ENCODE measurements around the gene WDR76. TPM values are rescaled to one million over a fixed set of nuclear protein-coding genes. Genes with fewer than 3 reads are reported as not detected.
"Not testable (repeated sequence)": the region's sequence is repeated elsewhere in the genome, so short reads cannot be mapped to it uniquely, and the experiment has no call there.

WDR76 gene
- total RNA-seq: 1 to 10 TPM; 3.9 to 6.2 TPM
- long read RNA-seq, donor 1, partial matches to known transcripts: 0 of 4 reads
- long read RNA-seq, donor 1, other reads (novel, unspliced or antisense): 0 of 4 reads
- long read RNA-seq, donor 2, transcript WDR76-201 (13 exons, 3,978 nt): major isoform, 5 of 11 reads
- long read RNA-seq, donor 2, partial matches to known transcripts: 2 of 11 reads
- long read RNA-seq, donor 2, other reads (novel, unspliced or antisense): 3 of 11 reads

DNA sequence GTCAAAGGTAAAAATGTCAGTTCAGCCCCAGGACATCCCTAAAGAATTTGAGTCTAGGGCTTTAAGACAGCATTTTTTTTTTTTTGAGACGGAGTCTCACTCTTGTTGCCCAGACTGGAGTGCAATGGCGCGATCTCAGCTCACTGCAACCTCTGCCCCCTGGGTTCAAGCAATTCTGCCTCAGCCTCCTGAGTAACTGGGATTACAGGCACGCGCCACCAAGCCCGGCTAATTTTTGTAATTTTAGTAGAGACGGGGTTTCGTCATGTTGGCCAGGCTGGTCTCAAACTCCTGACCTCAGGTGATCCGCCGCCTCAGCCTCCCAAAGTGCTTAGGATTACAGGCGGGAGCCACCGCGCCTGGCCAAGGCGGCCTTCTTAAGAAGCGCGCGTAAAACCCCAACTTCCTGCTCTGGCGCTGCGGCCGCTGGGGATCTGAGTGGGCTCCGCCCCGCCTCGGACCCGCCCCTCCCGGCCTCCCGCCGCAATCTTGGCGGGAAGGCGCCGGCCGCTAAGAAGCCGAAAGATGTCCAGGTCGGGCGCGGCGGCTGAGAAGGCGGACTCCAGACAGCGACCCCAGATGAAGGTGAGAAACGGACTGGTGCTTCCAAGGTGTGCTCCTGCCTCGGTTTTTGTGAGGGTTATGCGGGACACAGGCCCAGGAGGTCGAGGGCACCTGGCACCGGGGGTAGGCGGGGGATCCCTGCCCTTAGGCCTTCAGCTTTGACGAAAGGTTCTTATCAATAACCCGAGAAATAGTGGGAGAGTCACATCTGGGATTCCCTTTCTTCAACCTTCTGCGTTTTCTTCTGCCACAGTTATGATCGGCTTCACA is at the start of gene WDR76:
WDR76 (plus strand) TSS at position 495 of the 834 bp plus-strand sequence; CDS start at position 526, 31 bp downstream.
- intact Hi-C loops (cut with DNase I): no loop called here
- peak; percentile 95 for DNase-seq (ENCODE audit: low spot score)

GRCh38 chr15:43777267-43777914 is 49.4 kb upstream of the WDR76 start:
- intact Hi-C loops (cut with DNase I): no loop called here

DNA sequence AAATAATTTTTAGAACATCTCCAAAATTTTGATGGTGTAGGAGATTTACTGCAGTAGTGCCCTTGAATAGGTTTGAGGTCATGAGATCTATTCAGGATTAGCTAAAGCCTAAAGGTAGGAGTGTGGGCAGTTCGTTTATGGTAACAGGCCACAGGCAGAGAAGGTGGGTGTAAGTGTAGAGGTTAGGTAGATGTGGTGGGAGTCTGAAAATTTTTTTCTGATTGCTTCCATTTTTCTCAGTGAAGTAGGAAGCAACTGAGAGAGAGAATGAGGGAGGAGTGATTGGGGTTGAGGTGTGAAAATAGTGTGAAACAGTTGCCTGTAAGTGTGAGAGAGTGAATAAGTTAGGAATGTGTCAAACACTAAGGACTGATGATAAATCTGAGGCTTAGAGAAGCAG is 47.8 kb upstream of the WDR76 start:
- no peak for DNase-seq (ENCODE audit: low spot score)
- intact Hi-C loops (cut with DNase I): no loop called here

More at GRCh38 chr15:43777267-43777914, 49.4 kb upstream of the WDR76 start:
- peak; percentile 93 for DNase-seq (ENCODE audit: low spot score)

GRCh38 chr15:43789409-43789808 is 37.4 kb upstream of the WDR76 start:
- no peak for DNase-seq (ENCODE audit: low spot score)
- intact Hi-C loops (cut with DNase I): no loop called here

DNA sequence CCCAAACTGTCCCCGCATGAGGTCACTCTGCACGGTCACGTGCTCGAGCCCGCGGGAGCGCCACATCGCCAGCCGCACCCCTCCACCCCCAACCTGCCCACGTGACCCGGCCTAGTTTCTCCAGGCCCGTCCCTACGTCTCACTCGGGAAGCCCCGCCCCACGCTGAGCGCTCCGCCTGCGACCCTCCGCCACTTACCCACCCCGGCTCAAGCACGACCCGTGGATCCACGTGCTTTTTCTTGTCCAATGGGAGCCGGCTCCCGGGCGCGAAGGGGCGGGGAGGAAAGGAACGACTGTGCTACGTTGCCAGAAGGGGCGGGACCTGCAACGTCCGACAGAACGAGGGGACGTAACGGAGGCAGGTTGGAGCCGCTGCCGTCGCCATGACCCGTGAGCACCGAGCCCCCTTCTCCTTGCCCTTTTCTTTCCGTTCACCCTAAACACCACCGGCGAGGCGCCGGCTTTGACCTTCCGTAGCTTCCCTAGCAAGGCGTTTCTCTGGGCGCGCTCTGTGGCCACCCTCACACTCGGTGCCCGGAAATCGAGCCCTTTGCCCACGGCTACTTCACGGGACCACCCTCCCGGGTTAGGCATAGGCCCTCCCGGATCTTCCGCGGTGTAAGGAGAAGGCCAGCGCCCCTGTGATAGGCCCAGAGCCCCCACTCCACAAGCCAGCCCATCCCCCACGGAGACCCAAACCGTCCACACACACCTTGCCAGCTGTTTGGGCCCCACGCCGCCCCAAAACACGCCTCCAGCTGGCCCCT is 34.6 kb upstream of the WDR76 start, which contains the start of gene SERF2:
SERF2 (plus strand) TSS at position 328 of the 768 bp plus-strand sequence; CDS start at position 385, 57 bp downstream.
- intact Hi-C loops (cut with DNase I): no loop called here
- DNase-seq (ENCODE audit: low spot score): peak; percentile 100

DNA sequence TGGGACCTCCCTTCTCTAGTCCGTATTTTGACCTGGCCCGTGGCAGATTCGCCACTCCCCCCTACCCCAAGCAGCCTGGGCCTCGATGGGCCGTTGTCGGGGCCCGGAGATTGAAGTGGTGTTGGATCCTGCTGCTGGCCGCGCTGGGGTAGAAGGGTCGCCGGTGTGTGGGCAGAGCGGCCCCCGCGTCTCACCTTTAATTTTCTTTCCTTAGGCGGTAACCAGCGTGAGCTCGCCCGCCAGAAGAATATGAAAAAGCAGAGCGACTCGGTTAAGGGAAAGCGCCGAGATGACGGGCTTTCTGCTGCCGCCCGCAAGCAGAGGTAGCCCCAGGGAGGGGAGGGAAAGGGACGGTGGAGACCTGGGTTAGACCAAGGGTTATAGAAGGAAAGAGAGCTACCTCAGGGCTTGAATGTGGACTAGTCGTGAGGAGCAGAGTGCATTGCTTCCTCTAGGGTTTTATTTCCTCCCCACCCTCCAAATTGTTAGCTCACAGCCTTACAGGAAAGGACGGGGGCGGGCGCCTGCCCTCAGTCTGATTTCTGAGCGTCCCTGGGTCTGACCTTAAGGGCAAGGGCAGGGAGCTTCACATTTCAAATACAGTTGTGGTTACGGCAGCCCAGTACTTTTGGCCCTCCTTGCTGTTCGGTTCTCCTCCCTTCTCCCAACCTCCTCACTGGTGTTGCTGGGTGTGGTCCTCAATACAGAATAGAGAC is 33.9 kb upstream of the WDR76 start:
- DNase-seq (ENCODE audit: low spot score): peak; percentile 86
- intact Hi-C loops (cut with DNase I): no loop called here

DNA sequence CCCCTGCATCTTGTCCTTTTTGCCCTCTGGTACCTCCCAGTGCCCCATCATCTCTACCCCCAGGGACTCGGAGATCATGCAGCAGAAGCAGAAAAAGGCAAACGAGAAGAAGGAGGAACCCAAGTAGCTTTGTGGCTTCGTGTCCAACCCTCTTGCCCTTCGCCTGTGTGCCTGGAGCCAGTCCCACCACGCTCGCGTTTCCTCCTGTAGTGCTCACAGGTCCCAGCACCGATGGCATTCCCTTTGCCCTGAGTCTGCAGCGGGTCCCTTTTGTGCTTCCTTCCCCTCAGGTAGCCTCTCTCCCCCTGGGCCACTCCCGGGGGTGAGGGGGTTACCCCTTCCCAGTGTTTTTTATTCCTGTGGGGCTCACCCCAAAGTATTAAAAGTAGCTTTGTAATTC is 33.2 kb upstream of the WDR76 start:
- DNase-seq (ENCODE audit: low spot score): no peak
- intact Hi-C loops (cut with DNase I): no loop called here

- DNase-seq (ENCODE audit: low spot score): no peak
- intact Hi-C loops (cut with DNase I): no loop called here
Observed at GRCh38 chr15:43794269-43795037, 32.3 kb upstream of the WDR76 start.

DNA sequence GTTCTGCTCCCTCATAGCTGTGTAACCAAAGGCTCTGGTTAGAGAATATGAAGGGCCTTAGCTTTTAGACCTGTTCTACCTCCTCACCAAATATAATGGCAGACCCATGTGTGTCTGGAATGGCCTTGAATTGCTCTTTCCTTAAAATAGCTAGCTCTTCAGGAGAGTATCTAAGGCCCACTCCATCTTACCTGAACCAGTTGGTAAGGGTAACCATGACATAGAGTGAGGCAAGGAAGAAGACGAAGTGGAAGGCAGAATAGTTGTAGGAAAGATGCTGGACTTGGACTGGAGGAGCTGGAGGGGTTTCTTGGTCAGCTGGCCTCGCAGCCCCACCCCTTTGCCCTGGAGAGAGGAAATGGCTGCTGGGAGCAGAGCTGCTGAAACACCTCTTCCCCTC is 31.6 kb upstream of the WDR76 start:
- intact Hi-C loops (cut with DNase I): no loop called here
- no peak for DNase-seq (ENCODE audit: low spot score)

GRCh38 chr15:43795997-43796396 is 30.8 kb upstream of the WDR76 start:
- no peak for DNase-seq (ENCODE audit: low spot score)
- intact Hi-C loops (cut with DNase I): no loop called here

DNA sequence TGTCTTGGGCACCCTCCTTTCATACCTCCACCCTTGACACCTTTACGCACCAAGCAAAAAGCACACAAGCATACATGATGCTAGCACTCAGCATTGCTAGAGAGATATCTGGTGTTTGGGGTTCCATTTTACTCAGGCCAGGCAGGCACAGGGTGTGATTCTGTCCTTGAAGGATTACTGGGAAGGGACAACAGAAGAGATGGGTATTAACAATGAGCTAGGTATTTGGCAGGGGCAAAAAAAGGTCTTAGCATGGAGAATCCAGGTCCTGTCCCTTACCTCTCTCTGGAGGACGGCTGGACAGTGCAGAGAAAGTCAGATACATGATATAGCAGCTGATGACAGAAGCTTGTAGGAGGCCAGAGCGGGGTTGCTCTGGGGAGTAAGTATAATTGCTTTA is 30.2 kb upstream of the WDR76 start:
- no peak for DNase-seq (ENCODE audit: low spot score)
- intact Hi-C loops (cut with DNase I): no loop called here

DNA sequence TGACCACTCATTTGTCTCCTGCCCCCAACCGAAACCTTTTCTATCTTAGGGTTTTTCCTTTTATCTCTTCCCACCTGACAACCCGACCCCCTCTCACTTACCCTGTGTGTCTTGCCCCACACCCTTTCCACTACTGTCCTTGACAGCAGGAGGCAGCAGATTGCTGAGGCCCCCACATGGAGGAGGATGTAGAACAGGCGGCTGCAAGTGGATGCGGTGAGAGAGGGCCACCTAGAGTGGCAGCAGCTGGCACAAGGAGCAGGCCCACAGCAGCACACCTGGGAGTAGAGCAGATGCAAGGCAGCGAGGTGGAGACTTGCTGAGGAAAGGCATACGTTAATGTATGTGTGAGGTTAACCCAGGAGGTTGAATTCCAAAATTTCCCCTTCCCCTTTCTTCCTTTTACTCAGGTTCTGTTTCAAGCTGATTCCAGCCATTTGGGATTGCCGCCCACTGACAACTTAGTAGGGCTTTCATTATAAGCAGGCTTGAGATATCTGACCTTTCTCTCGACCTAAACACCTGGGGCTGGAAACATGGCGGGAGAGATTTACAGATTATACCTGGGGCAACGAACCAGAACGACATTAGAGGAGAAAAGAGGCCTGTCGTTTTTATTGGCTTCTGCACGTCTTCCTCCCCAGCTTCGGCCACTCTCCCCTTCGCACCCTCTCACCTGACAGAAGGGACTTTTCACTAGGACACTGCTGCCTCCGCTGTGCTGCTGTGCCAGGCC is 27.4 kb upstream of the WDR76 start:
- no peak for DNase-seq (ENCODE audit: low spot score)
- intact Hi-C loops (cut with DNase I): no loop called here

GRCh38 chr15:43799945-43800285 is 26.9 kb upstream of the WDR76 start, which contains the start of gene SERINC4:
TSS of gene SERINC4 (minus strand) at chr15:43800220. CDS start at chr15:43799986, 234 bp downstream.
- DNase-seq (ENCODE audit: low spot score): no peak
- intact Hi-C loops (cut with DNase I): no loop called here

DNA sequence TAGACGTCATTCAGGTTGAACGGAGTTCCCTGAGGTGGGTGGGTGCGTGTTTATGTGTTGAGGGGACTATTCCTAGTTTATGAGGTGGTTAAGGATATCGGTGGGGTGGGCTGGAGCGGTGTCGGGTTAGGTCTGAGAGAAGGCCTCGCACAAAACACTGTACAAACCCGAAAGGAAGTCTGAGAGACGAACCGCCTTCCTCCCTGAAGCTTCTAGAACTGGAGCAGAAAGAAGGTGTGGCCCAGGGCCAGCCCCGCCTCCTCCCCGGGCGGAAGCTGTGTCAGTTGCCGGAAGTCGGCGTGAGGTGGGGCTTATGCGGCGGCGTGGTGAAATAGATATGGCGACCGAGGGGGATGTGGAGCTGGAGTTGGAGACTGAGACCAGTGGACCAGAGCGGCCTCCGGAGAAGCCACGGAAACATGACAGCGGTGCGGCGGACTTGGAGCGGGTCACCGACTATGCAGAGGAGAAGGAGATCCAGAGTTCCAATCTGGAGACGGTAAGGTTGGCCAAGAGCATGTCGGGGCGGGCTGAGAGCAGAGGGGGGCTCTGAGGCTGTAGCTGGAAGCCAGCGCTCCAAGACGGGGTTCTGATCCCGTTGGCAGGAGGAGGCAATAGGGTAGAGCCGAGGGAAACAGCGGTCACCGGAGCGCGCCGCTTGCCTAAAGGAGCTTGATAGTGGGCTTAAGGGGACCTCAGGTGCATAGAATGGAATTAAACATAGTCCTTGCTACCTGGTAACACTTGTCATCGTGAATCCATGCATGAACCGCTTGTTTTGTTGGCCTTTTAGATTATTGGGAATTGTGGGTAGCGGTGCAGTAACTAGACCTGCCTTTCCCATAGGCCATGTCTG is 26.3 kb upstream of the WDR76 start, which contains the start of gene HYPK:
HYPK (plus strand) TSS at position 314 of the 856 bp plus-strand sequence; CDS start at position 338, 24 bp downstream.
- intact Hi-C loops (cut with DNase I): no loop called here

DNA sequence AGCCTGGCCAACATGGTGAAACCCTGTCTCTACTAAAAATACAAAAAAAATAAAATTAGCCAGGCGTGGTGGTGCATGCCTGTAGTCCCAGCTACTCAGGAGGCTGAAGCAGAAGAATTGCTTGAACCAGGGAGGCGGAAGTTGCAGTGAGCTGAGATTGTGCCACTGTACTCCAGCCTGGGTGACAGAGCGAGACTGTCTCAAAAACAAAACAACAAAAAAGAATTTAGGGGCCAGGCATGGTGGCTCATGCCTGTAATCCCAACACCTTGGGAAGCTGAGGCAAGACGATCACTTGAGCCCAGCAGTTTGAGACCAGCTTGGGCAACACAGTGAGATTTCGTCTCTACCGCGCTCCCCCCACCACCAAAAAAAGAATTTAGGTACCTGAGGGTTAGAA is 24.1 kb upstream of the WDR76 start:
- intact Hi-C loops (cut with DNase I); DNase-seq (ENCODE audit: low spot score): not testable (repeated sequence)

More for the DNA sequence above, 26.3 kb upstream of the WDR76 start, which contains the start of gene HYPK:
- peak; percentile 98 for DNase-seq (ENCODE audit: low spot score)

DNA sequence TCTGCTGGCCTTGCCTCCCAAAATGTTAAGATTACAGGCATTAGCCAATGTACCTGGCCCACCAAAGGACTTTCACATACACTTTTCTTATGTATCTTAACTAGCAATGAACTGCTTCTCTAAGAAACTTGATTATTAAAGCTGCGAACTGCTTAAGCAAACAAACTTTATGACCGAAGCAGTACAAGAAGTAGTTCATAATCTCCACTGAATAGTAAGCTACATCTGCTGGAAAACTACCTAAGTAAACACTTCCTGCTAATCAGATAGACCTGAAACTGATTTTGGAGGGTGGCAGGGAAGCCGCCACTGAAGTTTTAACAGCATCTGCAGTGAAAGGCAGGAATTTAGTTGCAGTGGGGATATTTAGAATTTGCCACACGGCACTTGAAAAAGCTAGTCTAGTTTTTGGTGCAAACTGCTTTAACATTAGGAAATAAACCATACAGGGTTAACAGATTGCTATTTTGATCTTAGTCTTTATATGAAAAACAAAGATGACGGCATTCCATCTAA is 18.3 kb upstream of the WDR76 start:
- intact Hi-C loops (cut with DNase I): loop anchor here in 1 of 2 donors (5.0 kb wide), 1 partner anchor 591 kb away; no protein-coding TSS in a partner anchor
- no peak for DNase-seq (ENCODE audit: low spot score)

Measured in posterior vena cava (tissue), 2 donors.